HG03378 (cell line): ENCODE measurements around the gene CERS6.
A peak's percentile ranks its signal among the peaks of the same experiment; 100 is the strongest.

Experiments used
- ATAC-seq: cut with Tn5 transposase; IDR thresholded peaks from one replicate; pipeline ENCODE4 v1.9.1; 2021; ENCODE audit warnings: mild to moderate bottlenecking, moderate library complexity; ENCODE audit not compliant: unreplicated experiment

The CERS6 gene

DNA sequence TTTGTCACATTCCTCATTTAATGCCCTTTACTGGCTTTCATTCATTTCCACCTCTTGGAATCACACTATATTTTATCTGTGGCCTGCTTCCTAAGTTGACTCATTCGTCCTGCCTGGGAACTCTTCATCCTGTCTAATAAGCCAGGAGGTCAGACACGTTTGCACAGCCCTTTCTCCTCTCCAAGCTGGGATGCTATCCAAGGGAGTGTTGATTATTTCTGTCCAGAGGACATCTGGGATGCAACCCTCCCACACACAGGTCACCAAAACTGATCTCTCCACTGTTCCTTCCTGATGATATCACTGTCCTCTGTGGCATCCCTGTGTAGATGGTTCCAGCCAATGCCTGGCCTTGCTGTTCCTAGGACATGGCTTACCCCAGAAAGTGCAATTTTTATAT lies 266.5 kb downstream of the CERS6 start:
- no peak for ATAC-seq

DNA sequence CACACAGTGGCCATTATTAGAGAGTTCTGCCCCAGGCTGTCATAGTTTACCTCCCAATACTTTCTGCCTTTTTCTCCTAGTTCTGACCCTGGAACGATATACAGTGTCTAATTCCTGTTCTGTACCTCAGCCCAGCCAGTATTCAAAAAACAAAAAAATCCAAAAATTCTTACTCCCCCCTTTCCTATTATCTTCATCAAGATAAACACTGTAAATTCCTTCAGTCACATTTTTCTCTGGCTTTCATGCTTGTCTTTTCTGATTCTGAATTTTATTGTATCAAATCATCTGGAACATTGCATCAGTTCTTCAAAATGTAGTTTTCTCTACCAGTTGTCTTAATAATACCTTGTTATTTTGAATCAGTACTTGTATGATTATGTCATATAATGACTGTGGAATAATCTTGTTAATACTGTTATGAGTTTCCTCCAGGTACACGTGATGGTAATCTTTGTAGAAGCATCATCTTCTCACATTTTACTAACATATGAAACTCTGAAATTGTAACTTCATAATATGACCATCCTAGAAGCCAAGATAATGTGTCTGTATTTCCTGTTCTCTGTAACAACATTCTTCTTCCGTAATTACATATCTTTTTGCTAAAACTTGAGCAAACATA lies 267.3 kb downstream of the CERS6 start:
- ATAC-seq = no peak

DNA sequence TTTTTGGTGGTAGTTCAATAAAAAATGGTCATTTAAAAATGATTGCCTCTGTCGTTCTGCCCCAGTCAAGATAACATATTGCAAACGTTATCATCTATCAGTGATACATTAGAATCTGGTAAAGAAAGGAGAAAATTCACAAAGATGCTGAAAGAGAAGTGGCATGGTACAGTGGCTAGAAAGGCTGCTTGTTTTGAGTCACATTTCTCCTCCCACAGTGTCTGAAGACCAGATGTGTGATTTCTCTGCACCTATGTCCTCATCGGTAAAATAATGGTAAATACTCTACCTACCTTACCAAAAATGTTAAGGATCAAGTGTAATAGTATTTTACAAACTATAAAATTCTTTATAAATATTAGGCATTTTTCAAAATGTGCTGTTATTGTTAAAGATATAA lies 270.3 kb downstream of the CERS6 start:
- peak; percentile 56 for ATAC-seq

DNA sequence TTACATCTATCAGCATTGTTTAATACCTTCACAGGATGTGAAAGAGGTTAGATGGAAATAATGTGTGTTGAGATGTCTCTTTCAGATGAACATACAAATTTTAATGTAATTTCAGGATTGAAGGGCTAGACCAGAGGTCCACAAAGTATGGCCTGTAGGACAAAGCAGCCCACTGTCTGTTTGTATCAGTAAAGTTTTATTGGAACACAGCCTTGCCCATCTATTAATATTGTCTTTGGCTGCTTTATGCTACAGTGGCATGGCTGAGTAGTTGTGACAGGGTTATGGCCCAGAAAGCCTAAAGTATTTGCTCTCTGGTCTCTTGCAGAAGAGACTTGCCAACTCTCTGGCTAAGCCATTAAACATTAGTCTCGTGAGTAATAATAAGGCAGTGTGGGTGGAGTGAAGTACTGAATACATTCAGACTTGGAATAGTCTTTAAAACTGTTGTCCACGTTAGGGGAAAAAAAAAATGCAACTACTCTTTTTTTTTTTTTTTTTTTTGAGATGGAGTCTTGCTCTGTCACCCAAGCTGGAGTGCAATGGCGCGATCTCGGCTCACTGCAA lies 271.9 kb downstream of the CERS6 start:
- no peak for ATAC-seq

DNA sequence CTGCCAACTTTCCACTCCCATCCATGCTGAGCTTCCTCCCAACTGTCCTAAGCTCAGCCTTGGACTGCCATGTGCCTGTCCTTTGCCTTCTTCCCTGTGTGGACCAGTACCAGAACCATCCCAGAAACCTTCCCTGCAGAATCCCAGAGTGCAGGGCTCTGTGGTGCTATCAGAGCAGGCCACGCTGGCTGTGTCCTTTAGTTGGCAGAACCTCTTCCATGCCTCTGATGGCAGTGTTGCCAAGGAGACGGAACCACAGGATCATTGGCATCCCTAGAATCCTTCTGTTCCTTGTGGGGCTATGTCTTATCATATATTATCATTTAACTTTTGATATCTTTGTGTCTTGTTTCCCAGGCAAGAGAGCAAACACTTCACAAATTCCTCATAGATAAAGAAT lies 273.4 kb downstream of the CERS6 start:
- ATAC-seq = no peak

DNA sequence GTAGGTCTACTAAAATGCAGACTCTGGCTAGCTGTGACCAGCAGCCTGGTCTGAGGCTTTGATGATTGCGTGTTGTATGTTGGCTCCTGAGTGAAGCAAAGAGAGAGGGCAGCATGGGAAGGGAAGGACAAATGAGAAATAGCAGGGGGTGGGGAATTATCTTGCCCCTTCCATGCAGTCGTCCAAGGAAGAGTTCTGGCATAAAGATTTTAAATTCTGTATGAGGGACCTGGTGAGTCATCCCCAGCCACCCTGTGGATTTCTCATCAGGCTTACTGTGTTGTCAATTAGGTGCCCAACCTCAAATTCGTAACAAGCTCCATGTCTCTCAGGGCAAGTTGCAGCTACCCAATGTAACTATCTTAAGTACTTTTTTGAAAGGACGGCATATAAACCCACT lies 274.3 kb downstream of the CERS6 start:
- ATAC-seq = no peak

DNA sequence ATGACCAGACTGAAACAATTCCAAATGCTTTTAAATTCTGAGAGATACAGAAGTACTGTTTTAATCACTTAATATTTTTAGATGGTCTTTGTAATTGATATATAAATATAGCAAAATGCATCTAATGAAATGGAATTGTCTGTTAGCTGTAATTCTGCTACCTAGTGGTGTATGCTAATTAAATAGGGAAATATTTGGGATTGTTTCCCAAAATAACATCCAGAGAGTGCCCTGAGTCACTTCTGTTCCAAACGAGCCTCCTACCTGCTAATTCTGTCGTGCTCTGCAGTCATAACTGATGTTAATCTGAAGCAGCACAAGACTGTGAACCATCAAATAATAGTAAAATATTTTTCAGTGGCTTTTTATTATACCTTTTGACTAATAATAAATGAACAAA lies 274.9 kb downstream of the CERS6 start:
- ATAC-seq = no peak

DNA sequence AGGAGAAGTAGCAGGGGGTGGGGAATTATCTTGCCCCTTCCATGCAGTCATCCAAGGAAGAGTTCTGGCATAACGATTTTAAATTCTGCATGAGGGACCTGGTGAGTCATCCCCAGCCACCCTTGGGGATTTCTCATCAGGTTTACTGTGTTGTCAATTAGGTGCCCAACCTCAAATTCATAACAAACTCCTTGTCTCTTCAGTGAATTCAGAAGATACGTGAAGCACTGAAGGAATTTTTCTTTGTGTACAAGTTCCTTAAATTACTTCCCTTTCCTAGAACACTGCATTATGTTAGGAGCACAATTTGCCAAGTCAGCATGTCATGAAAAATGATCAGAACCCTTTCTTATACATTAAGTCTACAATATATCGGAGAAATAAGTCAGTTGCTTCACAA lies 275.5 kb downstream of the CERS6 start:
- ATAC-seq = no peak

DNA sequence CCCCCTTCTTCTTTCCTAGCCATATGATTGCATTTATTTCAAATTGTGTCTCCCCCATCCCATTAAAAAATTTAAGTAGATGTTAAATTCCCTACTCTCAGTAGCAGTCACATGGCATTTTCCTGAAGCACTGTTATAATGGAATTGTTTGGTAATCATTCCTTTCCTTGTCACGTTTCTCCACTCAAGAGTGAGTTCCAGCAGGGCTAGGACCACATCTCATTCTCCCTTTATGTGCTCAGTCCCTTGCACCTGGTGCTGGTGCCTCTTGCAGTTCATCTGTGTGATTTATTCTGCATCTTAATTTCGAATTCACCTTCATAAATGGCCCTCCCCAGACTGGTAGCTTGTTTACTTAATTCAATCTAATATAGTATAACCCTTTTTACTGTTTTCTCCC lies 276.0 kb downstream of the CERS6 start:
- ATAC-seq = no peak

DNA sequence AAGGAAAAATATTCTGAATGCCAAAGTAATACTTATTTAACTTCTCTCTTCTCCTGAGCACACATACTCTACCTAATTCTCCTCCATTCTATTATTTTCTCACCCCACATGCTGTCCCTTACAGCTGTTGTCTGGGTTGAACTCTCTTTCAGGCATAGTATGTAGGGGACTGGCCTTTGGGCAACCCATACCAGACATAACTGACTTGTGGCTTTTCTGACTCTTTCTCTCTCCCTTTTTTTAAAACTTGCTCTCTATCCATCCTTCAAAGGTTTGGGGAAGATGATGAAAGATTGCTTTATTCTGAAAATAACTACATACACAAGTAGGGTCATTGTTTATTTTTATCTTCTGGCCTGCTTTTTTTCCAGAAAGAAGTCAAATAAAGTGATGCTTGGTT lies 276.4 kb downstream of the CERS6 start:
- no peak for ATAC-seq

DNA sequence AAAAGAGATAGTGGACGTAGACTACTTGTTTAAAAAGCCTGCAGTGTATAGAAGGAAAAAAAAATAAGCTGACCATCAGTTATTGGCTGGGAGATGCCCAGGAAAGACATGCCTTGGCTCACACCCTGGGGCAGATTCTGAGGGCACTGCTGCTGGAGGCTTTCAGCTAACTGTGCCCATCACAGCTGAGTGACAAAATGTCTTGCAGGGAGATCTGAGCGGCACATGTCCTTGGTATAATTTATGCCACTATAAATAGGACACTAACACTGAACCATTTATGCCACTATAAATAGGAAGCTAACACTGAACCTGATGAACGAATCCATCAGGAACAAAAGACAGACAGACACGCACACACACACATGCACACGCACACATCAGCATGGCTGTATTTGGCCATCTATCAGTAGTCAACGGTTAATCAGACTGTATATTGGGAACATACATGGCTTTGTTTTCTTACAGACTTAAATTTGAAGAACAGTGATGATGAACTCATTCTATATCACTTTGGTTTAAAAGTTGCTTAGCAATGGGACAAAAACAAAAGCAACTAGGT lies 278.2 kb downstream of the CERS6 start:
- ATAC-seq = no peak

DNA sequence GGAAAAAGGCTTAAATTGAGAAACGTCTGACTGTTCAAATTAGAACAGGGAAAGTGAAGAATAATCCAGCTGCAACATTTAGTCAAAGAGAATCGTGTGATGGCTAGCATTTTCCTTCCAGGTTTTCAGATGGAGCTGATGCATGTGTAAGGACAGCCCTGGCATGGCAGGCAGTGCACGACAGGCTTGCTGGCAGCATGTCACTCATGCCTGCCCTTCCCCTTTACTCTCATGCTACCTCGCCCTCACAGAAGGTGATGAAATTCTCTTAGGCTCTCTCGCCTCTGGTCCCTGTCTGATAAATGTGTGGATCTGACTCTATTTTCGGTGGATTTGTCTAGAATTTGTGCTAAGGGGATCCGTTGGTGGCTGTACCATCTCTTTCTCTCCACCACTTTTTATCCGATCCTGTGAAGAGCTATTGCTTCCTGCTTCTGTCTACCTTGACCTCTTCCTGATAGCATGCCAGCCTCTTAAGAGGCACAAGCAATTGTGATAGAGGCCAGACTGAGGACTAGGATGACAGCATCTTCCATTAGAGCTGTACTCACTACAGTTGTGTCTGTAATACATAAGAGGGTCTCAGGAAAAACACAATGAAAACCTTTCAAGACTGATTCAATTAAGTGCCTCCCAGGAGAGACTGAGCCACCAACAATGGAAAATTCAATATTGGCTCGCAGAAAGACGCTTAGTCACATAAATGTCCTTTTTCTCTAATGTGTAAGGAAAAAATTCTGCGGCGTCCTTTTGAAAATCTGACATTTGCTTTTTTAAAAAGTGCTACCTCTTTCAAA lies 280.8 kb downstream of the CERS6 start:
- no peak for ATAC-seq

DNA sequence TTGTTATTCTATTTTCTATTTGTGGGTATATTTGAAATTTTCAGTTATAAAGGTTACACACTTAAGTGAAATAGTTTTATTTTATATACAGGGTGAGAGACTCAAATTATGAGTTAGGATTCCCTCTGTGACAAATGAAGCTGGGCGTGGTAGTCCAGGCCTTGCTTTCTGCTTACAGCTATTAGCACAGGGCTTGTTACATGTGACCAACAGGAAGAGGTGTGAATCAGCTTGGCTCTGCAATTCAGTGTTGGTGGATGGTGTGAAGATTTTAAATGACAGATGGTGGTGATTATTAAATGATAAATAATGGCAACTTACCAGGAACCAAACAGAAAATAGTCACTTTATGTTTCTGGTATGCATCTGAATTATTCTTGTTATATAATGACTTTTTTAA lies 282.0 kb downstream of the CERS6 start:
- no peak for ATAC-seq

DNA sequence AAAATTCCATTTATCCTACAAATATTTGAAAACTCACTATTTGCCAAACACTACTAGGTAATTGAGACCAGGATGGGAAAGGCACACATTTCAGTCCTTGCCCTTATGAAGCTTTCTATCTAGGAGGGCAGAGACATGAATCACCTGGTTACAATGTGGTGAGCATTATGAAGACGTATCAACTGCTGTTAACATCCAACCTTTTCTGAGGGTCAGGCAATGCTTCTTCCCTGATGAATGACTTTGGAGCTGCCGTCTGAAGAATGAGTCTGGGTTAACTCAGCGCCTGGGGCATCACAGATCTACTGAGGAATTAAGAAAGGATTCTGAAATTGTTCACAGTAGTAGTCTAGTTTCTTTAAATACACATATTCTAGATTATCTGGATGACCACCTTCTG lies 284.3 kb downstream of the CERS6 start:
- no peak for ATAC-seq

DNA sequence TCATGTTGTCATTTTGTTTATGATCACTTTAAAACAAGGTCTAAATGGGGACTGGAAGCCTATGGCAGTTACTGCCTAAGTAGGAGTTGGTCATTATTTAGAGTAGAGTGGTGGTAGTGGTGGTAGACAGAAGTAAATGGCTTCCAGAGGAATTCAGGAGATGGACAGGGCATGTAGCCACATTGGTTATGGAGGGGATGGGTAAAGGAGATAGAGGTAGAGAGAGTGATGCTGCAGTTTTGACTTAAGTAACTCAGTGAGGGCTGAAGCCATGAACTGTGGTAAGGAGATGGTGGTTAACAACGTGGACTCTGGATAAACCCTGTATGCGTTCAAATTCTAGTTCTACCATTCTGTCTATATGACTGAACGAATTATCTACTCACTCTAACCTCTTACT lies 284.7 kb downstream of the CERS6 start:
- ATAC-seq = no peak

DNA sequence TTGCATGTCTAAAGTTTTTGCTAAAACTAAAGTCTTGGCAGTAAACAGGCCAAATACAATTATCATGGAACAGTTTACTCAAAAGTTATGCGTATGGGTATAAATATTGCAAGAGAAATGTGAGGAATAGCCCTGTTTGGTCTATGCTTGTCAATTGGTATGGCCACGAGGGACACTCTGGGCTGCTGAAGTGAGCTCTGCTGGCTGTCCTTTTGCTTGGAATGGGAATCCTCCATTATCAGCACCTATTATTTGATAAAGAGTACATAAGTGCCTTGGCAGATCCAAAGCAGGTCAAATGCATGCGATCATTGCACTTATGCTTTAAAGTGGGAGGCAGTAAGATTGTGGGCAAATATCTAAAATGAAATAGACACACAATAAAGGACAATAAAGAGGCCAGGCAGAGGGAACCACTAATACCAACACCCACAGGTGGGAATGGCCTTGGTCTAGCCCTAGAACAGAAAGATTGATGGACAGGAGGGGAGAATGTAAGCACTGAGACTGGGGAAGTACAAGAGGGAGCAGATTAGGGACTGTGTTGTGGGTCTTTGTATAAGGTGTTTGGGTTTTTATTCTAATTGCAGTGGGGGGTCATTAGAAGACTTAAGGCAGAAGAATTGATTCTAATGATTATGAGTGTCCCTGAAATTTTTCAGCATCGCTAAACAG lies 286.3 kb downstream of the CERS6 start:
- no peak for ATAC-seq

DNA sequence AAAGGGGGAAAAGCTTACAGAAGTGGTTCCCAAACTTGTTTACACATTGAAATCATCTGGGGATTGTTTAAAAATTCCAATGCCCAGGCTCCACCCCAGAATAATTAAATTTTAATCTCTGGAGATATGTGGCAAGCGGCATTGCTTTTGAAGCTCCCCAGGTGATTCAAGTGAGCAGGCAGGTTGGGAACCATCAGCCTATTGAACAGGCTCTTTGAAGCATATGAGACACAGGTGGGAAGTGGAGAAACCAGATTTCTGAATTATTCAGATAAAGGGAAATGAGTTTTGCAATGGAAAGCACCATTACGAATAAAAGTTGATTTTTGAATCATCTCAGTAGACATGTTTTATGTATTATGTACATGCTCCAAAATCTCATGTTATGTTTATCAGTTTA lies 288.8 kb downstream of the CERS6 start:
- ATAC-seq = no peak

DNA sequence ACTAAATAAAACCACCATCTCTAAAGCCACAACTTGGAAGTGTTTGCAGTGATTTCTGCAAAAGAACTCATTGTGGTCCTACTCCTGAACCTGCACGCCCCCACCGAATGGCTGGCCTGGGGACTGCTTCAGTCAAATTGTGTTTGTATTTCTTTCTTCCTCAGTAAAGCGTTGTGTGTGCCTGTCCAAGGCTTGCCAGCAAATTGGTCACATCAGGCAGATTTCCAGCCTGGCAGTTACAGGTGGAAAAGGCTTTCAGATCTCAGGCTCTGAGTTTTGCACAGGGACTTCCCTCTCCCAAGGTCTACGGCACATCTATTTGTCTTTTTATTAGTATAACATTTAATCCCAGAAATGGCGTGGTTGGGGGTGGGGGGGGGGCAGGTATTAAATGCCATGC lies 292.4 kb downstream of the CERS6 start:
- no peak for ATAC-seq

DNA sequence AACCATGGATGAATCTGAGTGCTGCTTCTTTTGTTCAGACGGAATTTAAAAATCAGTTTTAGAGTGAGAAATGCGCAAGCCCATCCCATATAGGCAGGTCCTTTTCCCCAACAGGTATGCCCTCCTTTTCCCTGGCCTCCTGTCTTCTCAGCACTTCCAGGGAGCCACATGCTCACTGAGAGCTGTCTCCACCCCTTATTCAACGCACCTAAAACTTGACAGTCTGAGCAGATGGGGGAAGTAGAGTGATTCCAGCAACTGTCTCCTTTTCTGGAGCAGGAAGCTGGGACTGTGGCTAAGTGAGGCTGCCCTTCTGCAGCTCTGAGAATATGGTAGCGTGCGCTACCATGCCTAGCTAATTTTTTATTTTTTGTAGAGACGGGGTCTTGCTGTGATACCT lies 293.2 kb downstream of the CERS6 start:
- no peak for ATAC-seq

DNA sequence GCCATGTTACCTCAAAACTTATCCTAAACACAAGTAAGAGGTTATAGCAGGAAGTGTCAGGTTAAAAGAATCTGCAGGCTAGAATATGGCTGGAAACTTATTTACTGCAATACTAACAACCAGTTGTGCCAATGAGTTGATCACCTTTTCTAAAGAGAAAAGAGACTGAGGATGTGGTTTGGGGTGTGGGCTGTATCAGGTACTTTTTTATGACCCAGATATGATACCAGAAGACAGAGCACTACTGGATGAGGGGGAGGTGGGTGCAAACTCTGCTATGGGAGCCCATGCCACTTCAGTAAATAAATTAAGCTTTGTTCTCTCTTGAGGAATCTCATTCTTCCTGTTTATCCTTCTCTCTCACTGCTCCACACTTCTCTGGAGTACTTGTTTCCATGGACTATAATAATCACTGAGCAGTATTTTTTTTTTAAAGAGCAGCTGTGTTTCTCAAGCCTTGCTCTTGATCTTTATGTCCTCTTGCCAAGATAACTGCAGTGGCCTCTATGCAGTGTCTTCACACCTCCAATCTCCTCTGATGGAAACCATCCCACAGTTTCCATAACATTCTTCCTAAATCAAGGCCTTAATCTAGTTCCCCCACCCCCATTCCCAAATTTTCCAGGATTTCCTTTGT lies 295.1 kb downstream of the CERS6 start:
- peak; percentile 89 for ATAC-seq

DNA sequence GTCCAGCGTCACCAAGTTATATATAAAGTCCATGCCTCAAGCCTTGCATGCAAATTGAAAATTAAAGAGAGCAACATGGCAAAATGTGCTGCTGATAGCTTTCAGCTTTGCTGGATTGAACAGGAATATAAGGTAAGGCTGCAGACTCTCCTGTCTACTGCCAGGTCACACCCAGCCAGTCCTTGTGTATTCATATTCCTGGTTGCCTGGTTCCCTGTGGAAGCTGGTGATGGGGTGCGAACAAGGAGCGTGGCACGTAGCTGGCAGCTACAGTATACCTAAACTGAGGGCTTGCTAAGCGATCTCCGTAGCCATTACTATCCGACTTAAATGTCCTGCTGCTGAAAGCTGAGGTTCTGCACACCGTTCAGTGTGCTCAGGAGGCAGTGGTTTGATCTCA lies 296.3 kb downstream of the CERS6 start:
- no peak for ATAC-seq
